Measurements from ENCODE around the gene MCUB. TPM values are rescaled to one million over a fixed set of nuclear protein-coding genes. Genes with fewer than 3 reads are reported as not detected.

The MCUB gene
- polyA plus RNA-seq, 3 donors, result 117 to 125 (median 123) TPM

DNA sequence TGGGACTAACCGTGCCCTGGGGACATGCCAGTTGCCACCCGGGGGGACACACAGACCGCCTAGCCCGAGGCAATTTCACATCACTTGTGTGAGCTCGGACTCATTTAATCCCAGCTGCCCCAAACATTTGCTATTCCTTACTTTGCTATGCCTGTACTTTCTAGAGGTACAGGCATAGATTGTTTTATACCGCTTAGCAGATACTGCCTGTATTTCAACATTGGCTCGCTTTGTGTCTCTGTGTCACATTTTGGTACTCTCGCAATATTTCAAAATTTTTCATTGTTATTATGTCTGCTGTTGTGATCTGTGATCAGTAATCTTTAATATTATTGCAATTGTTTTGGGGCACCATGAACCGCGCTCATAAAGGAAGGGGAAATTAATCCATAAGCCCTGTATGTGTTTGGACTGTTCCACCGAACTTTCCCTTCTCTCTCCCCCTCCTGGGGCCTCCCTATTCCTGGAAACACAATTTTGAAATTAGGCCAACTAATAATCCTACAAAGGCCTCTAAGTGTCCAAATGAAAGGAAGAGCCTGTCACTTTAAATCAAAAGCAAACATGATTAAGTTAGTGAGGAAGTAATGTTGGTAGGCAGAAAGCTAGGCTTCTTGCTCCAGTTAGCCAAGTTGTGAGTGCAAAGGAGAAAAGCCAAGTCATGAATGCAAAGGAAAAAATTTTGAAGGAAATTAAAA lies 143.8 kb downstream of the MCUB start:
- peak overlapping the region; percentile 94 to 97 for H3K4me3 Mint-ChIP-seq
- peaks cover 0 to 3% of the 10 kb centered on the region in 2 donors for H3K36me3 Mint-ChIP-seq
- H3K4me1 Mint-ChIP-seq, result peaks cover 28% of the 10 kb centered on the region
- Histone ChIP-seq H3K36me3 (replicated peaks in 1 of 2; ENCODE audit: control insufficient read depth in 1 of 2, insufficient read depth in 2 of 2, low read length in 2 of 2) (no peaks in the 10 kb centered on the region), H3K4me3 (replicated peaks in 1 of 3; ENCODE audit: low read depth in 2 of 3, low read length in 3 of 3) (peak overlapping the region; percentile 52 to 93 (median 68)), H3K4me2 (replicated peaks; ENCODE audit: extremely low read depth, low read length, poor library complexity, severe bottlenecking) (peak overlapping the region; percentile 81), H3K9me3 (replicated peaks in 1 of 2; ENCODE audit: control insufficient read depth in 1 of 2, insufficient read depth in 1 of 2, low read length in 2 of 2) (no peaks in the 10 kb centered on the region), H3K27ac (ENCODE audit: low read depth in 1 of 2, low read length in 2 of 2) (peak overlapping the region; percentile 52 to 69), H3K79me2 (ENCODE audit: insufficient read depth, low read length) (peaks cover 22% of the 10 kb centered on the region), H2AFZ (ENCODE audit: insufficient read depth, low read depth, low read length, poor library complexity, severe bottlenecking) (peak overlapping the region; percentile 96), H3K4me1 (ENCODE audit: control insufficient read depth in 1 of 2, insufficient read depth in 2 of 2, low read length in 2 of 2) (peaks cover 21 to 30% of the 10 kb centered on the region in 2 donors), H4K20me1 (ENCODE audit: insufficient read depth, low read length) (peaks cover 6% of the 10 kb centered on the region), H3K9ac (ENCODE audit: insufficient read depth, low read length, poor library complexity, severe bottlenecking) (peak overlapping the region; percentile 73), H3K27me3 (ENCODE audit: control insufficient read depth in 2 of 2, insufficient read depth in 2 of 2, low read length in 2 of 2) (no peaks in the 10 kb centered on the region)
- DNase-seq, result no peak
- 0% methylated on average over 5 of the region's 11 CpGs for WGBS (ENCODE audit: insufficient coverage)
- no peaks in the 10 kb centered on the region for H3K9me3 Mint-ChIP-seq
- peak overlapping the region in 6 of 7 donors; percentile 28 to 81 (median 43) for H3K27ac Mint-ChIP-seq
- peaks cover 0 to 2% (median 2%) of the 10 kb centered on the region in 3 donors for H3K27me3 Mint-ChIP-seq (ENCODE audit: low read depth in 3 of 3)
- TF ChIP-seq, protein P1, sequence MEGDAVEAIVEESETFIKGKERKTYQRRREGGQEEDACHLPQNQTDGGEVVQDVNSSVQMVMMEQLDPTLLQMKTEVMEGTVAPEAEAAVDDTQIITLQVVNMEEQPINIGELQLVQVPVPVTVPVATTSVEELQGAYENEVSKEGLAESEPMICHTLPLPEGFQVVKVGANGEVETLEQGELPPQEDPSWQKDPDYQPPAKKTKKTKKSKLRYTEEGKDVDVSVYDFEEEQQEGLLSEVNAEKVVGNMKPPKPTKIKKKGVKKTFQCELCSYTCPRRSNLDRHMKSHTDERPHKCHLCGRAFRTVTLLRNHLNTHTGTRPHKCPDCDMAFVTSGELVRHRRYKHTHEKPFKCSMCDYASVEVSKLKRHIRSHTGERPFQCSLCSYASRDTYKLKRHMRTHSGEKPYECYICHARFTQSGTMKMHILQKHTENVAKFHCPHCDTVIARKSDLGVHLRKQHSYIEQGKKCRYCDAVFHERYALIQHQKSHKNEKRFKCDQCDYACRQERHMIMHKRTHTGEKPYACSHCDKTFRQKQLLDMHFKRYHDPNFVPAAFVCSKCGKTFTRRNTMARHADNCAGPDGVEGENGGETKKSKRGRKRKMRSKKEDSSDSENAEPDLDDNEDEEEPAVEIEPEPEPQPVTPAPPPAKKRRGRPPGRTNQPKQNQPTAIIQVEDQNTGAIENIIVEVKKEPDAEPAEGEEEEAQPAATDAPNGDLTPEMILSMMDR (IDR thresholded peaks at IDR 0.05), result no peak
- intact Hi-C loops (cut with micrococcal nuclease), result loop anchor here (10.0 kb wide), 3 partner anchors 111 to 269 kb away; partner anchors contain the start of genes GAR1 (in 1 of the 2), RRH (in 1 of the 2) and SEC24B (in 1 of the 2)

DNA sequence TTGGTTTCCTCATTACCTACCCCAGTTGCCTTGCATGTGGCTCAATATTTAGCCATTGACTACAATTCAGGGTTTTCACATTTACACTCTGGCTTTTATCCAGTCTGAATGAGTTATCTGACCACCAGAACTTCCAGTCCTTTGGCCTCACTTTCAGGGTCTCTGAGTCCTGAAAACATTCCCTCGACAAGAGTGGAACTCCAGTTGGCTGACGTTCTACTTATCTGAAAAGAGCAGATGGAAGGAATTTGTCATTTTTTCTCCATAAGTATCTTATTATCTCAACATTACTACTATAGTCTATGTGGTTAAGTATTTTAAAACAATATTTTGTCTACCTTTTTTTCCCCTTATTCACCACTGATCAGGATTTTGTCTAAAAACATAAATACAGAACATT lies 148.4 kb downstream of the MCUB start:
- Histone ChIP-seq H3K27ac (ENCODE audit: low read depth in 1 of 2, low read length in 2 of 2) (no peak overlapping the region), H3K36me3 (replicated peaks in 1 of 2; ENCODE audit: control insufficient read depth in 1 of 2, insufficient read depth in 2 of 2, low read length in 2 of 2) (peaks cover 0 to 6% of the 10 kb centered on the region in 2 donors), H3K9me3 (replicated peaks in 1 of 2; ENCODE audit: control insufficient read depth in 1 of 2, insufficient read depth in 1 of 2, low read length in 2 of 2) (no peaks in the 10 kb centered on the region), H3K79me2 (ENCODE audit: insufficient read depth, low read length) (no peaks in the 10 kb centered on the region), H3K27me3 (ENCODE audit: control insufficient read depth in 2 of 2, insufficient read depth in 2 of 2, low read length in 2 of 2) (no peaks in the 10 kb centered on the region), H3K4me3 (replicated peaks in 1 of 3; ENCODE audit: low read depth in 2 of 3, low read length in 3 of 3) (no peak overlapping the region), H2AFZ (ENCODE audit: insufficient read depth, low read depth, low read length, poor library complexity, severe bottlenecking) (no peak overlapping the region), H3K4me2 (replicated peaks; ENCODE audit: extremely low read depth, low read length, poor library complexity, severe bottlenecking) (no peak overlapping the region), H4K20me1 (ENCODE audit: insufficient read depth, low read length) (no peaks in the 10 kb centered on the region), H3K9ac (ENCODE audit: insufficient read depth, low read length, poor library complexity, severe bottlenecking) (no peak overlapping the region), H3K4me1 (ENCODE audit: control insufficient read depth in 1 of 2, insufficient read depth in 2 of 2, low read length in 2 of 2) (peaks cover 8 to 11% of the 10 kb centered on the region in 2 donors)
- no peaks in the 10 kb centered on the region for H3K9me3 Mint-ChIP-seq
- TF ChIP-seq, protein P1 (IDR thresholded peaks at IDR 0.05), result no peak
- DNase-seq, result no peak
- no CpG with 5 or more reads among the region's 2 CpGs for WGBS (ENCODE audit: insufficient coverage)
- no peak overlapping the region for H3K4me3 Mint-ChIP-seq
- no peaks in the 10 kb centered on the region for H3K27me3 Mint-ChIP-seq (ENCODE audit: low read depth in 3 of 3)
- peaks cover 8% of the 10 kb centered on the region for H3K4me1 Mint-ChIP-seq
- peaks cover 0 to 5% of the 10 kb centered on the region in 2 donors for H3K36me3 Mint-ChIP-seq
- no peak overlapping the region for H3K27ac Mint-ChIP-seq
- intact Hi-C loops (cut with micrococcal nuclease), result loop anchor here (10.0 kb wide), 3 partner anchors 106 to 274 kb away; partner anchors contain the start of genes GAR1 (in 1 of the 2), RRH (in 1 of the 2) and SEC24B (in 1 of the 2)

Measured in CD14-positive monocyte (primary cell).